GM12873 (cell line): ENCODE data around the gene RGS9.

ENCODE experiments used
- CTCF ChIP-seq: IDR thresholded peaks from 2 replicates; pipeline ENCODE4 v1.5.1; 2012; ENCODE audit warnings: low read depth, mild to moderate bottlenecking, moderate library complexity, low read length, control low read depth; ENCODE audit not compliant: insufficient read depth; ENCODE audit errors: missing control alignments

RGS9 gene

GRCh38 chr17:65155622-65156021 is 18.5 kb downstream of the RGS9 start:
- TF ChIP-seq CTCF, result no peak

GRCh38 chr17:65156185-65156834 is 19.1 kb downstream of the RGS9 start:
- no peak for TF ChIP-seq CTCF

- no peak for TF ChIP-seq CTCF
Observed at GRCh38 chr17:65156835-65157565, 19.8 kb downstream of the RGS9 start.

- no peak for TF ChIP-seq CTCF
Observed at GRCh38 chr17:65158041-65158440, 20.9 kb downstream of the RGS9 start.

- no peak for TF ChIP-seq CTCF
Observed at GRCh38 chr17:65158622-65159021, 21.5 kb downstream of the RGS9 start.

GRCh38 chr17:65160516-65160915 is 23.3 kb downstream of the RGS9 start:
- TF ChIP-seq CTCF, result no peak

GRCh38 chr17:65163990-65164495 is 26.9 kb downstream of the RGS9 start:
- no peak for TF ChIP-seq CTCF
